H1 (cell line): ENCODE data around the gene FGF18. TPM values are rescaled to one million over a fixed set of nuclear protein-coding genes. Genes with fewer than 3 reads are reported as not detected.
"Not testable (repeated sequence)": the region's sequence is repeated elsewhere in the genome, so short reads cannot be mapped to it uniquely, and the experiment has no call there.

Source experiments
- CTCF ChIA-PET: fragments of 300-600 bp; sonication (Branson Sonifier 250); formaldehyde crosslinking; loops from one replicate; lab custom pipeline; 2021; ENCODE audit not compliant: partially characterized antibody; lab: Charles Lee
- POLR2A ChIA-PET: fragments of 300-600 bp; sonication (Branson Sonifier 250); formaldehyde crosslinking; loops from one replicate; lab custom pipeline; 2021; ENCODE audit warnings: inconsistent platforms; ENCODE audit not compliant: partially characterized antibody; lab: Charles Lee
- DNase-seq, 2 experiments: peaks; one replicate each; pipeline versions ENCODE4 v3.0.0 to v3.0.0-alpha.2; 2010 to 2022; ENCODE audit warnings: low spot score in 2 of 2, low read depth in 1 of 2, mixed read lengths in 1 of 2
- FAIRE-seq: peaks from 2 replicates; lab custom pipeline; 2011; peaks lifted over from hg19 to GRCh38; lab: Jason Lieb, UNC
- H2AFZ ChIP-seq: 2 replicates; pipeline ENCODE4 v1.8.1; 2012; ENCODE audit warnings: low read length, inconsistent platforms
- H2AK5ac ChIP-seq: 2 replicates; pipeline ENCODE4 v1.6.1; 2013; ENCODE audit warnings: low read depth, low read length
- H2BK120ac ChIP-seq: replicated peaks from 2 replicates; pipeline ENCODE3; 2013; ENCODE audit warnings: low read depth, low read length, inconsistent platforms
- H2BK12ac ChIP-seq: 2 replicates; pipeline ENCODE4 v1.6.1; 2013; ENCODE audit warnings: low read depth, low read length
- H2BK15ac ChIP-seq: 2 replicates; pipeline ENCODE4 v1.6.1; 2013; ENCODE audit warnings: low read length
- H2BK20ac ChIP-seq: 2 replicates; pipeline ENCODE4 v1.6.1; 2013; ENCODE audit warnings: low read length
- H2BK5ac ChIP-seq: 2 replicates; pipeline ENCODE4 v1.6.1; 2013; ENCODE audit warnings: low read depth, low read length
- H3K14ac ChIP-seq: 2 replicates; pipeline ENCODE4 v1.6.1; 2013; ENCODE audit warnings: inconsistent platforms; ENCODE audit not compliant: insufficient read length
- H3K18ac ChIP-seq: 2 replicates; pipeline ENCODE4 v1.6.1; 2013; ENCODE audit warnings: low read length; ENCODE audit errors: extremely low read depth
- H3K23ac ChIP-seq: 2 replicates; pipeline ENCODE4 v1.6.1; 2013; ENCODE audit warnings: inconsistent platforms; ENCODE audit not compliant: insufficient read length
- H3K23me2 ChIP-seq: 2 replicates; pipeline ENCODE4 v1.6.1; 2013; ENCODE audit warnings: low read depth, low read length
- H3K27ac ChIP-seq: 2 replicates; pipeline ENCODE4 v1.6.1; 2011; ENCODE audit warnings: low read depth, low read length, inconsistent platforms
- H3K27me3 ChIP-seq, 4 experiments: replicated peaks in 1 of 4; 1 replicate in 1 of 4; 2 replicates in 3 of 4; pipeline versions ENCODE4 v1.6.1 to v1.8.1; 2011 to 2013; ENCODE audit warnings: low read length in 3 of 4, mild to moderate bottlenecking in 3 of 4, inconsistent platforms in 2 of 4, mixed read lengths in 2 of 4, moderate library complexity in 1 of 4; ENCODE audit not compliant: control insufficient read depth in 3 of 4, insufficient read depth in 3 of 4; ENCODE audit errors: extremely low read depth in 1 of 4
- H3K36me3 ChIP-seq, 4 experiments: 2 replicates each; pipeline versions ENCODE4 v1.6.1 to v1.8.1; 2011 to 2013; ENCODE audit warnings: mild to moderate bottlenecking in 4 of 4, low read length in 3 of 4, moderate library complexity in 2 of 4, control low read depth in 1 of 4, inconsistent platforms in 1 of 4; ENCODE audit not compliant: insufficient read depth in 4 of 4, control insufficient read depth in 2 of 4
- H3K4ac ChIP-seq: replicated peaks from 2 replicates; pipeline ENCODE3; 2013; ENCODE audit warnings: low read length, low read depth, mixed read lengths, inconsistent platforms; ENCODE audit not compliant: insufficient read length
- H3K4me1 ChIP-seq, 4 experiments: replicated peaks in 1 of 4; 1 replicate in 1 of 4; 2 replicates in 3 of 4; pipeline versions ENCODE4 v1.6.1 to v1.8.1; 2011 to 2013; ENCODE audit warnings: low read length in 3 of 4, inconsistent platforms in 2 of 4, mixed read lengths in 1 of 4; ENCODE audit not compliant: insufficient read depth in 4 of 4, control insufficient read depth in 3 of 4
- H3K4me2 ChIP-seq, 2 experiments: 2 replicates each; pipeline versions ENCODE4 v1.6.1 to v1.8.1; 2011 to 2013; ENCODE audit warnings: low read depth in 2 of 2, low read length in 2 of 2, control low read depth in 1 of 2, inconsistent platforms in 1 of 2, mild to moderate bottlenecking in 1 of 2; ENCODE audit not compliant: insufficient read depth in 1 of 2
- H3K4me3 ChIP-seq, 4 experiments: fragments of 200-600, 300-600 bp in 1 of 4; sonication (generic), shearing (Covaris generic), sonication (Bioruptor Twin) in 1 of 4; 2 replicates each; pipeline versions ENCODE4 v1.5.1 to v1.8.1; 2011 to 2016; ENCODE audit warnings: low read length in 4 of 4, low read depth in 3 of 4, control low read depth in 2 of 4, inconsistent platforms in 2 of 4, mild to moderate bottlenecking in 2 of 4, mixed read lengths in 1 of 4, moderate library complexity in 1 of 4; ENCODE audit not compliant: insufficient read depth in 2 of 4; ENCODE audit errors: extremely low read depth in 1 of 4
- H3K56ac ChIP-seq: replicated peaks from 2 replicates; pipeline ENCODE3; 2013; ENCODE audit warnings: low read depth, mild to moderate bottlenecking, mixed read lengths, low read length, inconsistent platforms; ENCODE audit not compliant: insufficient read length
- H3K79me1 ChIP-seq: 2 replicates; pipeline ENCODE4 v1.6.1; 2013; ENCODE audit warnings: low read depth, low read length, control low read depth
- H3K79me2 ChIP-seq, 2 experiments: 2 replicates each; pipeline versions ENCODE4 v1.6.1 to v1.8.1; 2012 to 2013; ENCODE audit warnings: low read length in 2 of 2, mild to moderate bottlenecking in 2 of 2, inconsistent platforms in 1 of 2; ENCODE audit not compliant: insufficient read depth in 2 of 2, control insufficient read depth in 1 of 2
- H3K9ac ChIP-seq, 4 experiments: replicated peaks in 1 of 4; 1 replicate in 1 of 4; 2 replicates in 3 of 4; pipeline versions ENCODE4 v1.6.1 to v1.8.1; 2011 to 2013; ENCODE audit warnings: low read depth in 3 of 4, low read length in 3 of 4, control low read depth in 2 of 4, mild to moderate bottlenecking in 2 of 4, moderate library complexity in 2 of 4, inconsistent platforms in 1 of 4; ENCODE audit errors: extremely low read depth in 1 of 4
- H3K9me3 ChIP-seq, 2 experiments: 2 replicates each; pipeline versions ENCODE4 v1.6.1 to v1.8.1; 2012 to 2013; ENCODE audit warnings: mild to moderate bottlenecking in 2 of 2, moderate library complexity in 2 of 2, control low read depth in 1 of 2, inconsistent platforms in 1 of 2, low read depth in 1 of 2, low read length in 1 of 2, mixed read lengths in 1 of 2; ENCODE audit not compliant: insufficient read depth in 2 of 2
- H4K20me1 ChIP-seq, 2 experiments: replicated peaks in 1 of 2; 2 replicates each; pipeline versions ENCODE3 to v1.8.1; 2011 to 2013; ENCODE audit warnings: inconsistent platforms in 2 of 2, low read length in 2 of 2, mild to moderate bottlenecking in 1 of 2; ENCODE audit not compliant: insufficient read depth in 2 of 2, control insufficient read depth in 1 of 2
- H4K5ac ChIP-seq: 2 replicates; pipeline ENCODE4 v1.6.1; 2013; ENCODE audit warnings: low read length, low read depth, mixed read lengths, inconsistent platforms; ENCODE audit not compliant: insufficient read length
- H4K8ac ChIP-seq: 2 replicates; pipeline ENCODE4 v1.8.0; 2013; ENCODE audit warnings: mild to moderate bottlenecking, moderate library complexity, low read length, inconsistent platforms; ENCODE audit not compliant: insufficient read depth; ENCODE audit errors: extremely low read depth
- H4K91ac ChIP-seq: replicated peaks from 2 replicates; pipeline ENCODE3; 2013; ENCODE audit warnings: low read length, mixed read lengths, inconsistent platforms; ENCODE audit not compliant: insufficient read length
- WGBS, 2 experiments: shearing (Covaris generic) in 1 of 2; methylation state at CpG; one replicate each; pipeline versions ENCODE4 v1.1.6 to v1.1.7; 2013 to 2015; ENCODE audit warnings: low lambda C conversion rate in 2 of 2, mixed read lengths in 2 of 2, inconsistent platforms in 1 of 2, low coverage in 1 of 2, missing lambda C conversion rate in 1 of 2; ENCODE audit not compliant: insufficient replicate concordance in 2 of 2, insufficient coverage in 1 of 2, insufficient read length in 1 of 2; ENCODE audit errors: extremely low coverage in 1 of 2, missing lambda C conversion rate in 1 of 2; 5-methylcytosine and 5-hydroxymethylcytosine counted together
- polyA plus RNA-seq, 7 experiments: library from polyadenylated mRNA; depleted of rRNA in 3 of 7; stranded (reverse) in 5 of 7; unstranded in 2 of 7; fragments of >200 nt in 5 of 7; fragments of 200-250 nt in 2 of 7; gene quantifications; 1 replicate in 5 of 7; 2 replicates in 1 of 7; 4 replicates in 1 of 7; pipeline versions ENCODE4 v1.2.1 to v1.2.3, GENCODE V29; 2011 to 2013; ENCODE audit warnings: missing spikeins in 2 of 7, mixed read lengths in 2 of 7
- total RNA-seq: library from RNA; stranded (reverse); fragmentation: NEBNext Ultra II Directional; extraction: Animal tissue kit (Norgen Biotek cat#: 25700); gene quantifications from 2 replicates; pipeline ENCODE4 v1.2.1, GENCODE V29; 2021

The FGF18 gene
- total and polyA plus RNA-seq, 2 of the 8 experiments (the other 6 are each of a cell fraction or from before 2014, with no cell fraction given) = 0.54 to 1.3 TPM

DNA sequence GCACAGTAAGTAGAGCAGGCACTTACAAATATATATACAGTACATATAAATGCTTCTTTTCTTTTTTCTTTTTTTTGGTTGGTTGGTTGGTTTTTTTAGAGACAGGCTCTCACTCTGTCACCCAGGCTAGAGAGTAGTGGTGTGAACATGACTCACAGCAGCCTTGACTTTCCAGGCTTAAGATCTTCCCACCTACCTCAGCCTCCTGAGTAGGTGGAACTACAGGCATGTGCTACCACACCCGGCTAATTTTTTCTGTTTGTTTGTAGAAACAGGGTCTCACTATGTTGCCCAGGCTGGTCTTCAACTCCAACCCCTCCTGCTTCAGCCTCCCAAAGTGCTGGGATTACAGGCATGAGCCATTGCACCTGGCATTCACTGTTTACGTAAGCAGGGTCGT lies 34.4 kb upstream of the FGF18 start:
- H3K23ac ChIP-seq, H3K9me3 ChIP-seq, H2BK12ac ChIP-seq, H2AFZ ChIP-seq, FAIRE-seq, H2BK20ac ChIP-seq, H3K27ac ChIP-seq, H2BK15ac ChIP-seq, H3K14ac ChIP-seq, H3K4me2 ChIP-seq, H4K8ac ChIP-seq, H3K27me3 ChIP-seq, H2BK5ac ChIP-seq, H3K79me1 ChIP-seq, H3K23me2 ChIP-seq, H3K9ac ChIP-seq, H3K56ac ChIP-seq, H3K4ac ChIP-seq, H4K91ac ChIP-seq, H2BK120ac ChIP-seq, H4K5ac ChIP-seq, H3K4me3 ChIP-seq, H3K4me1 ChIP-seq, DNase-seq, H3K18ac ChIP-seq, H2AK5ac ChIP-seq: not testable (repeated sequence)
- Histone ChIP-seq H3K36me3 (peaks cover 0 to 16% (median 9%) of the 10 kb centered on the region in 4 experiments; a peak in 5 of 8 replicates), H3K79me2 (peaks cover 23 to 31% of the 10 kb centered on the region in 2 experiments), H4K20me1 (peaks cover 14% of the 10 kb centered on the region in 2 experiments)
- ChIA-PET CTCF (interaction anchor here (0.7 to 1.1 kb wide), 2 partner anchors 18 to 465 kb away, joined by 3 to 8 read pairs; no protein-coding TSS in a partner anchor), POLR2A (interaction anchor here (1.1 to 20.7 kb wide), 4 partner anchors 8 to 26 kb away, joined by 3 to 626 read pairs (median 95); no protein-coding TSS in a partner anchor)
- 97% methylated on average over 3 of the region's 3 CpGs; no CpG with 5 or more reads in 1 of the 2 experiments for WGBS, 2 experiments
